ENCODE measurements around the gene ZNF574.

The ZNF574 gene

GRCh38 chr19:42079886-42080763 lies 4.2 kb downstream of the ZNF574 start:
- DNase-seq (ENCODE audit: low spot score): no peak

- DNase-seq (ENCODE audit: low spot score): no peak
Measured at GRCh38 chr19:42080764-42081375, 4.9 kb downstream of the ZNF574 start.

- peak; percentile 61 for DNase-seq (ENCODE audit: low spot score)
Measured at GRCh38 chr19:42081584-42082203, 5.7 kb downstream of the ZNF574 start.

GRCh38 chr19:42083537-42083936 lies 7.6 kb downstream of the ZNF574 start:
- no peak for DNase-seq (ENCODE audit: low spot score)

- no peak for DNase-seq (ENCODE audit: low spot score)
Measured at GRCh38 chr19:42086188-42086736, 10.3 kb downstream of the ZNF574 start.

GRCh38 chr19:42086770-42087550 lies 11.0 kb downstream of the ZNF574 start:
- no peak for DNase-seq (ENCODE audit: low spot score)

GRCh38 chr19:42088471-42089190 lies 12.7 kb downstream of the ZNF574 start:
- no peak for DNase-seq (ENCODE audit: low spot score)

GRCh38 chr19:42089191-42089750 lies 13.3 kb downstream of the ZNF574 start:
- DNase-seq (ENCODE audit: low spot score): no peak

GRCh38 chr19:42089772-42090171 lies 13.8 kb downstream of the ZNF574 start:
- no peak for DNase-seq (ENCODE audit: low spot score)

- no peak for DNase-seq (ENCODE audit: low spot score)
Measured at GRCh38 chr19:42090672-42091071, 14.7 kb downstream of the ZNF574 start.

- no peak for DNase-seq (ENCODE audit: low spot score)
Measured at GRCh38 chr19:42091300-42091699, 15.3 kb downstream of the ZNF574 start.

GRCh38 chr19:42091742-42092141 lies 15.8 kb downstream of the ZNF574 start:
- no peak for DNase-seq (ENCODE audit: low spot score)

- DNase-seq (ENCODE audit: low spot score): no peak
Measured at GRCh38 chr19:42092350-42092749, 16.4 kb downstream of the ZNF574 start.

- DNase-seq (ENCODE audit: low spot score): no peak
Measured at GRCh38 chr19:42093505-42093904, 17.5 kb downstream of the ZNF574 start.

- no peak for DNase-seq (ENCODE audit: low spot score)
Measured at GRCh38 chr19:42093926-42094325, 18.0 kb downstream of the ZNF574 start.

- DNase-seq (ENCODE audit: low spot score): no peak
Measured at GRCh38 chr19:42095142-42095813, 19.3 kb downstream of the ZNF574 start.

GRCh38 chr19:42095814-42096230 lies 19.9 kb downstream of the ZNF574 start:
- no peak for DNase-seq (ENCODE audit: low spot score)

GRCh38 chr19:42096255-42096837 lies 20.4 kb downstream of the ZNF574 start:
- DNase-seq (ENCODE audit: low spot score): no peak

GRCh38 chr19:42097461-42097860 lies 21.5 kb downstream of the ZNF574 start:
- no peak for DNase-seq (ENCODE audit: low spot score)

- DNase-seq (ENCODE audit: low spot score): no peak
Measured at GRCh38 chr19:42098781-42099180, 22.8 kb downstream of the ZNF574 start.
